Measurements from ENCODE around the gene PLCG2.

DNA sequence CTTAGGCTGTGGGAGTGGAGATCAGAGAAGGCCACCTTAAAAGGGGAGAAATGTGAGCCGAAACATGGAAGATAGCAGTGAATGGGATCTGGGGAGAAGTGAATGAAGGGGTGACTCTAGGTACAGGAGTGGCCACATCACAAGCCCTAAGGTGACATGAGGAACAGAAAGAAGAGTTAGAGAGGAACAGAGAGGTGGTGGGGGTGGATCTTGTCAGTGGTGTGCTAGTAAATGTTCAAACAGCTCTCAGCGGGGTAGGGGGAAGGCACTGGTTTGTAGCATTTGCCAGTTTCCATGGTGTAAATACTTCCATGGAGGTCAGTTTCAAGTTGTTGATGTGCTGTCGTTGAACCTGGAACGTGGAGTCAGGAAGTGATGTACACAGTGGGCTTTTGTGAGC is 141.4 kb downstream of the PLCG2 start:
- TF ChIP-seq, protein P1, sequence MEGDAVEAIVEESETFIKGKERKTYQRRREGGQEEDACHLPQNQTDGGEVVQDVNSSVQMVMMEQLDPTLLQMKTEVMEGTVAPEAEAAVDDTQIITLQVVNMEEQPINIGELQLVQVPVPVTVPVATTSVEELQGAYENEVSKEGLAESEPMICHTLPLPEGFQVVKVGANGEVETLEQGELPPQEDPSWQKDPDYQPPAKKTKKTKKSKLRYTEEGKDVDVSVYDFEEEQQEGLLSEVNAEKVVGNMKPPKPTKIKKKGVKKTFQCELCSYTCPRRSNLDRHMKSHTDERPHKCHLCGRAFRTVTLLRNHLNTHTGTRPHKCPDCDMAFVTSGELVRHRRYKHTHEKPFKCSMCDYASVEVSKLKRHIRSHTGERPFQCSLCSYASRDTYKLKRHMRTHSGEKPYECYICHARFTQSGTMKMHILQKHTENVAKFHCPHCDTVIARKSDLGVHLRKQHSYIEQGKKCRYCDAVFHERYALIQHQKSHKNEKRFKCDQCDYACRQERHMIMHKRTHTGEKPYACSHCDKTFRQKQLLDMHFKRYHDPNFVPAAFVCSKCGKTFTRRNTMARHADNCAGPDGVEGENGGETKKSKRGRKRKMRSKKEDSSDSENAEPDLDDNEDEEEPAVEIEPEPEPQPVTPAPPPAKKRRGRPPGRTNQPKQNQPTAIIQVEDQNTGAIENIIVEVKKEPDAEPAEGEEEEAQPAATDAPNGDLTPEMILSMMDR (IDR thresholded peaks at IDR 0.05): no peak
- no peak for TF ChIP-seq POLR2A (IDR thresholded peaks at IDR 0.05)
